ENCODE data around the gene BNIP1.
A peak's percentile ranks its signal among the peaks of the same experiment; 100 is the strongest.

The BNIP1 gene

DNA sequence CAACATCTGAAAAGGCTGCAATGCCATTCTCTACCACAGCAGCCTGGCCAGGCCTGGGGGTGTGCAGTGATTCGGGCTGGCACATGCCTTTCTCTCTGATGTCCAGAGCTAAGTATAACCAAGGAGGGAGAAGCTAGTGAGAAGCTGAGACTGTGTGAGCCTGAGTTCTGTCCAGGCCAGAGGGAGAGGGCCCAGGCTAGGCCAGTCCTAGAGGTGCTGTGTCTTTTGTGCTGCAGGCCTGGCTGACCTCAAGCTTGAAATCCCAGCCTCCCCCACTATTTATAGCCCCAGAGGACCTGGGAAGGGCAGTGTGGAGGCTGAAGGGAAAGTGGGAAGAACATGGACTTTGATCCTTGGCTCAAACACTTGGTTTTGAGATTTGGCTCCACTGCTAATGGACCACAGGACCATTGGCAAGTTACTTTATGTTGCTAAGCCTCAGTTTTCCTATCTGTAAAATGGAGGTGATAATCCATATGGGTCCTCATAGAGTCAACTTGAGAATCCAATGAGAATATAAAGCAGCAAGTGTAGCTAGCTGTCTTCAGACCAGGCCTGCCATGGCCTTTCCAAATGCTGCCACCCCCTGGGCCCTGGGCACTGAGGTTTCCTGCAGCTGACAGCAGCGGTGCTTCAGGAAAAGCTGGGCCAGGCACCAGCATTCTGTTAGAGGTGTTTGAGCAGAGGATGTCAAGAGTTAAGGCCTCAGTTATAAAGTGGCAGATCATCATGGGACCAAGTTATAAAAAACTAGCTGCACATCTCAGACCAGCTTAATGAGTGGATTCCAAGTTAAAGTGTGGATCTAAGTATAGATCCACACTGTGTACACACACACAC, 21.1 kb downstream of the BNIP1 start:
- FAIRE-seq = no peak

- no peak for FAIRE-seq
These were observed 27.8 kb downstream of the BNIP1 start for GRCh38 chr5:173172166-173172565.

- FAIRE-seq = no peak
These were observed 31.2 kb downstream of the BNIP1 start for GRCh38 chr5:173175523-173175922.

GRCh38 chr5:173178369-173178910, 34.1 kb downstream of the BNIP1 start:
- FAIRE-seq = no peak

DNA sequence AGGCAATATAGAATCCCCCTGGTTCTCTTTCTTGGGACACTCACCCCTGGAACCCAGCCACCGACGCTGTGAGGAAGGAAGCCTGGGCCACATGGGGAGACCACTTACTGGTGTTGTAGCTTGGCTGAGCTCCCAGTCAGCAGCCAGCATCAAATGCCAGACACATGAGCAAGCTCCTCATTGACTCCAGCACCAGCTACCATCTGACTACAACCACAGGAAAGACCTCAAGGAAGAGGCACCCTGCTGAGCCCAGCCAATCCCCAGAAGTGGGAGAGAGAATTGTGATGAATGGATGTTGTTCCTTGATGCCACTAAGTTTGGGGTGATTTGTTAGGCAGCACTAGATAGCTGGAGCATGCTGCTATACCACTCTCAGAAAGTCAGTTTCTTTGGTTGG, 36.0 kb downstream of the BNIP1 start:
- no peak for FAIRE-seq

- FAIRE-seq = no peak
These were observed 42.9 kb downstream of the BNIP1 start for GRCh38 chr5:173187054-173187743.

DNA sequence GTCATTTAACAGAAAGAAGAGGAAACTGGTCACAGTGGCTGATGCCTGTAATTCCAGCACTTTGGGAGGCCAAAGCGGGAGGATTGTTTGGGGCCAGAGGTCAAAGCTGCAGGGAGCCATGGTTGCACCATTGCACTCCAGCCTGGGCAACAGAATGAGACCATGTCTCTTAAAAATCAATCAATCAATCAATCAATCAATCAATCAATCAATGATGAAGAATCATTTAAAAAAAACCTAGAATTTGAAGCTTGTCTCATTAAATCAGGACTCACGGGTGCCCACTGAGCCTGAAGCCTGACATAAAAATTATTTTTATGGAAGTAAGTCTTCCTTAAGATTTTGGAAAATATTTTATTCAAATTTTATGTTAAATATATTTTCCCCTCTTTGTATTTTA, 43.9 kb downstream of the BNIP1 start:
- no peak for FAIRE-seq

GRCh38 chr5:173191015-173191414, 46.7 kb downstream of the BNIP1 start:
- FAIRE-seq = no peak

DNA sequence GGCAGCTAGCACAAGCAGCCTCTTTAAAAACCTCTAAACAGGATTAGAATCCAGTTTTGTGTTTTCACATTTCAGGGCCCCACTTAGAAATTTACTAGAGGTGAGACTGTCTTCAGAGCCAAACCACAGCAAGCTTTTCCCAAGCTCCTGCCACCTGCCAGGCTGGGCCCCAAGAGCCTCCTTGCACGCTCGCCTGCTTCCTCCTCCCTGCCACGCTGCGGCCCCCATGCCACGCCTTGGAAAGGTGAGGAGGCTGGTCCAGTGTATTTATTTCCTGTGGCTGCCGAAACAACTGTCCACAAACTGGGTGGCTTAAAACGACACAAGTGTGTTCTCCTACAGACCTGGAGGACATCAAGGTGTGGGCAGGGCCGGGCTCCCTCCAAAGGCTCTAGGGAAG, 47.2 kb downstream of the BNIP1 start:
- no peak for FAIRE-seq

- FAIRE-seq = no peak
These were observed 48.2 kb downstream of the BNIP1 start for GRCh38 chr5:173192561-173192960.

DNA sequence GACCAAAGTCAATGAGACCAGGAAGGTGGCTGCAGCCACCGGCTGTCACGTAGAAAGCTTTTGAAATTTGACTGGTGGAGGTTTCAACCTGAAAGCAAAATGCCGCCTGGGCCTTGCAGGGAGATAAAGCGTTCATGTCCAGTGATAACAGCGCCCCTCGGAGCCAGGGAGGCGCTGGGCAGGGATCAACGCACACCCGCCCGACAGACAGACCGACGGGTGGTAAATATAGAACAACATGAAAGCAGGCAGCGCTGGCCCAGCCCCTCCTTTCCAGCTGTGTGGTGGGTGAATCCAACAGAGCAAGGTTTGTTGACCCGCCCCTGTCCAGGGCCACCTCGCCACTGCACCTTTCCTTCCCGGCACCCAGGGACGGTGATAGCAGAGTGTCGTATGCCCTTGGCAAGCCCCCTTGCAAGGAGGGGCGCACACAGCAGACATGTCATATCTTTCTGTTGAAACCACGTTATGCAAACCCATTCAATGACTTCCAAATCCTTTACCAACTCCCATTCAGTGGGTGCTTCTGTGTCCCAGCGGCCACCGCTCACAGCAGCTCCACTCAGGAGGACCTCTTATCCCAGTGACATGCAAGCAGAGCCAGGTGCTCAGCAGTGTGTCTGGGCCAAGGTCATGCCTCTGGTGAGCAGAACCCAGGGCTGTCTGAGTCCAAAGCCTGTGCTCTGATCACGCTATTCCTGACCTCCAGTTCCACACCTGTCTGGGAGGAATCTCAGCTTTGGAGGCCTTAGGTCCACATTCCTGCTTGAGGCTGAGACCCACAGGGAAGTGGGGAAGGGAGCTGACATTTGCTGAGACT, 52.0 kb downstream of the BNIP1 start:
- FAIRE-seq = no peak

GRCh38 chr5:173197375-173197891, 53.1 kb downstream of the BNIP1 start:
- no peak for FAIRE-seq

DNA sequence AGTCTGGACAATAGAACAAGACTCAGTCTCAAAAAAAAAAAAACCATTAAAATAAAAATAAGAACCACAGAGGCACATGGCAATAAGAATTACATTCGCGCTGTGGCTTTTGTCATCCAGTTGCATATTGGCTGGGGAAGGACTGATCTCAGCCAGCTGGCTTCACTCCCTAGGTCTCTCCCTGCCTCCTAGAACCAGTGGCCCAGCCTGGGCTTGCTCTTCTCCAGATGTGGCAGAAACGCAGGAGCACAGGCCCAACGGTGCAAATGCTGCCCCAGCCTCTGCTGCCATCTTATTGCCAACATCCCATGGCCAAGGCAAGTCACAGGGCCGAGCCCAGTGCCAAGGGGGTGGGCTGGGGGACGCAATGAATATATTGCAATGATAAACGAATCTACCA, 53.7 kb downstream of the BNIP1 start:
- no peak for FAIRE-seq

GRCh38 chr5:173200356-173200755, 56.0 kb downstream of the BNIP1 start:
- FAIRE-seq = no peak

DNA sequence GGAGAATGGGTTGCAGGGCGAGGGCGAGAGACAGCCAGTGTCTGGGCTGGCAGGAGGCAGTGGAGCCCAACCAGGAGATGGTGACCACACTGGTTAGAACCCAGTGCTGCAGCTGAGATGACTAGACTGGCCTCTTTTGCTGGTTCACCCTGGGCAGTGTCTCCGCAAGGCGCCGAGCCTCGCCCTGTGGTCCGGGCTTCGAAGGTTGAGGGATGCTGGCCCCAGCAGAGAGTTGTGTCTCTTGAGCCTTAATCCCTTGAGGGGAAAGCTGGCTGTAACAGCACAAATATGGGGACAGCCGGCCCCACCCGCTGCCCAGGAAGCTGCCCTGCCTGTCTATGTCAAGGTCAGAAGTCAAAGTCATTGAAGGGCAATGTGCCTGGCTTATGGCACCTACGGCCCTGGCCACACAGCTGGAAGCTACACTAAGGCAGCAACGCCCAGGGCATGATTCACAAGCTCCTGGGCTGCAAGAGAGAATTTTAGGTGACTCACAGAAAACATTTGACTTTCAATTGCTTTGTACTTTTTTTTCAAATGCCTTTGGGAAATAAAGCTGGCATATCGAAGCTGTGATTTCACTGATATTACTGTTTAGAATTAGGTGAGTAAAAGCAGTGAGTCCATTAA, 57.4 kb downstream of the BNIP1 start:
- FAIRE-seq = no peak

GRCh38 chr5:173202266-173202875, 58.0 kb downstream of the BNIP1 start:
- no peak for FAIRE-seq

- peak; percentile 85 for FAIRE-seq
These were observed 60.1 kb downstream of the BNIP1 start for GRCh38 chr5:173204185-173204979.

- no peak for FAIRE-seq
These were observed 61.6 kb downstream of the BNIP1 start for GRCh38 chr5:173205916-173206315.

DNA sequence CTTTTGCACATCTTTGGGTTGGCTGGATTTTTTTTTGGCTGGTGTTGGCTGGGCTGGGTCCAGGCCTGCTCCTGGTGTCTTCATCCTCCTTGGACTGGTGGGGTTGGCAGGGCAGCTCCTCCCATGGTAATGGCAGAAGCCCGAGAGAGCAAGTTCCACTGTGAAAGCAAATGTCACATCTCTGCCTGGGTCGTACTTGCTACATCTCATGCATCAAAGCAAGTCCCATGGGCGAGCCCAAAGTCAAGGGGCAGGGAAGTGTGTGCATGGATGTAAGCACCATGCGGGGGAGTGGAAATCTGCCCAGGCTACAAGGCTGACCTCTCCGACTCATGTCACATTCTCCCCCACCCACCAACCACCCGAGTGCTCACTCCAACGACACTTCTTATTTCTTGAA, 64.0 kb downstream of the BNIP1 start:
- no peak for FAIRE-seq

DNA sequence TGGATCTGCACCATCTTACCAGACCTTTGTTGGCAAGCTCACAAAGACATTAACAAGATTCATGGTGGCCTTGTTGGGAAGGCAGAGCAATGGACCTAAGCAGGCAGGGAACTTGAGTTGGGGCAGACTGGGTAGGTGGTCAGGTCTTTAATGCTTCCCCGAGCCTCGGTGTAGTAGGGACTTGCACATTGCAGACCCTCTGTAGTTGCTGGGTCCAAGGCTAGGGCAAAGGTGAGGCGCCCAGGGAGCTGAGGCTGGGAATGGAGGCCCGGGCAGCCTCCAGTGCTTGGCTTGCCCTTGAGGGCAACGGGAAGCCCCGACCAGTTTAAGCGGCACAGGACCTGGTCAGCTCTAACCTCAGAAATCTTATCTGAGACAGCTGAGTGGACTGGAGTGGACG, 66.5 kb downstream of the BNIP1 start:
- no peak for FAIRE-seq

DNA sequence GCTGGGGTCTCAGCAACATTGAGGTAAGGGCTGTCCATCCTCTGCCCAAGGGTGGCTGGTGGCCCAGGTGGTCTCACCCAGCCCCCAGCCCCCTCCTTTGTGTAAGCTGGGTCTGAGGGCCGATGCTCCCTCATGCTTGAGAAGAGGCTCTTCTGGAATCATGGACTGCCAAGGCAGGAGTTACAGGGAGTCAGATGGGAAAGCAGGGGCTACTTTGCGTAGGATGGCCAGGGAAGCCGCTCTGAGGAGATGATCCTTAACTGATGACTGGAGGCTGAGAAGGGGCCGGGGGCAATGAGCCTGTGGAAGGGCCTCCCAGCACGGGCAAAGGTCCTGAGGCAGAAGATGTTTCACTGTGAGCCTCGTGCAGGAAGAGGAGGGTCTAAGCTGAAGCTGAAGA, 67.0 kb downstream of the BNIP1 start:
- no peak for FAIRE-seq

All from G401.6 (cell line).